Uterus (tissue), 4 donors: ENCODE results near the gene CEP112. TPM values are rescaled to one million over a fixed set of nuclear protein-coding genes. Genes with fewer than 3 reads are reported as not detected.

ENCODE experiments used
- DNase-seq, 2 donors: peaks; one replicate each; pipeline ENCODE4 v3.0.0-alpha.2; 2019 to 2020
- H3K27ac ChIP-seq, 2 donors: fragments of 200-600 bp; sonication (generic); 1 replicate in 1 of 2; 2 replicates in 1 of 2; pipeline ENCODE4 v1.5.1; 2016 to 2018
- H3K27me3 ChIP-seq, 2 donors: fragments of 200-600 bp; sonication (generic); one replicate each; pipeline ENCODE4 v1.5.1; 2018 to 2019; ENCODE audit warnings: control low read depth in 1 of 2
- H3K36me3 ChIP-seq, 2 donors: fragments of 200-600 bp; sonication (generic); one replicate each; pipeline ENCODE4 v1.5.1; 2019; ENCODE audit warnings: control low read depth in 1 of 2
- H3K4me1 ChIP-seq, 2 donors: fragments of 200-600 bp; sonication (generic); one replicate each; pipeline ENCODE4 v1.5.1; 2018 to 2019; ENCODE audit warnings: control low read depth in 1 of 2
- H3K4me3 ChIP-seq, 2 donors: fragments of 200-600 bp; sonication (generic); 1 replicate in 1 of 2; 2 replicates in 1 of 2; pipeline ENCODE4 v1.5.1; 2018 to 2019; ENCODE audit warnings: mild to moderate bottlenecking in 1 of 2
- H3K9me3 ChIP-seq, 2 donors: fragments of 200-600 bp; sonication (generic); one replicate each; pipeline ENCODE4 v1.5.1; 2019; ENCODE audit warnings: control low read depth in 1 of 2
- CTCF ChIP-seq, 4 experiments: fragments of 200-600 bp in 2 of 4; fragments of 450-650 bp in 2 of 4; sonication (generic) in 2 of 4; IDR thresholded peaks; one replicate each; pipeline ENCODE4 v1.5.1; 2016 to 2019; ENCODE audit warnings: antibody characterized with exemption in 4 of 4, mild to moderate bottlenecking in 2 of 4, moderate library complexity in 1 of 4
- POLR2A ChIP-seq, 2 donors: fragments of 450-650 bp; IDR thresholded peaks; one replicate each; pipeline ENCODE4 v1.6.1; 2016; ENCODE audit warnings: antibody characterized with exemption in 2 of 2, mild to moderate bottlenecking in 1 of 2, moderate library complexity in 1 of 2
- intact Hi-C: fragments of 100-400 bp; cut with DNase I; formaldehyde crosslinking; loops from one replicate; pipeline ENCODE4 v1.15.1; 2023; ENCODE audit warnings: low total_unique reads
- total RNA-seq, 4 donors: library from RNA; depleted of rRNA in 3 of 4; stranded (reverse); fragments of >200 nt in 3 of 4; gene quantifications; one replicate each; pipeline versions ENCODE4 v1.1.0 to v1.2.4, GENCODE V29; 2014 to 2023
- donor health status: DM: yes; HTN: yes; CAD: no.

Gene CEP112
- total RNA-seq, 4 donors from 2014 or later = 36.6 to 96.5 (median 52.4) TPM

- TF ChIP-seq CTCF (IDR thresholded peaks at IDR 0.05) = no peak
- no peak for TF ChIP-seq POLR2A (IDR thresholded peaks at IDR 0.05)
- DNase-seq = no peak
- Histone ChIP-seq H3K27me3 (no peaks in the 10 kb centered on the region), H3K4me3 (no peak overlapping the region), H3K9me3 (no peaks in the 10 kb centered on the region), H3K36me3 (no peaks in the 10 kb centered on the region), H3K27ac (no peak overlapping the region), H3K4me1 (no peaks in the 10 kb centered on the region)
- intact Hi-C loops = no loop called here
These were observed 228.8 kb downstream of the CEP112 start for GRCh38 chr17:65963179-65963578.

- no peak for DNase-seq
- Histone ChIP-seq H3K9me3 (no peaks in the 10 kb centered on the region), H3K27me3 (no peaks in the 10 kb centered on the region), H3K4me1 (no peaks in the 10 kb centered on the region), H3K27ac (no peak overlapping the region), H3K36me3 (no peaks in the 10 kb centered on the region), H3K4me3 (no peak overlapping the region)
- intact Hi-C loops = no loop called here
- TF ChIP-seq CTCF (IDR thresholded peaks at IDR 0.05) = no peak
These were observed 232.3 kb downstream of the CEP112 start for GRCh38 chr17:65959630-65960029.

GRCh38 chr17:65956814-65957213, 235.1 kb downstream of the CEP112 start:
- DNase-seq = no peak
- no peak overlapping the region for H3K4me3 ChIP-seq
- intact Hi-C loops = no loop called here
- H3K36me3 ChIP-seq = no peaks in the 10 kb centered on the region
- no peaks in the 10 kb centered on the region for H3K27me3 ChIP-seq
- no peak overlapping the region for H3K27ac ChIP-seq
- H3K9me3 ChIP-seq = no peaks in the 10 kb centered on the region
- TF ChIP-seq POLR2A (IDR thresholded peaks at IDR 0.05) (no peak), CTCF (IDR thresholded peaks at IDR 0.05) (no peak)
- no peaks in the 10 kb centered on the region for H3K4me1 ChIP-seq

GRCh38 chr17:65954148-65954449, 237.8 kb downstream of the CEP112 start:
- H3K27me3 ChIP-seq = no peaks in the 10 kb centered on the region
- no peaks in the 10 kb centered on the region for H3K36me3 ChIP-seq
- no peak for TF ChIP-seq CTCF (IDR thresholded peaks at IDR 0.05)
- TF ChIP-seq POLR2A (IDR thresholded peaks at IDR 0.05) = no peak
- DNase-seq = no peak
- H3K9me3 ChIP-seq = no peaks in the 10 kb centered on the region
- no peak overlapping the region for H3K4me3 ChIP-seq
- H3K27ac ChIP-seq = no peak overlapping the region
- intact Hi-C loops = no loop called here
- no peaks in the 10 kb centered on the region for H3K4me1 ChIP-seq

GRCh38 chr17:65953316-65954147, 238.4 kb downstream of the CEP112 start:
- Histone ChIP-seq H3K9me3 (no peaks in the 10 kb centered on the region), H3K27ac (no peak overlapping the region), H3K4me1 (no peaks in the 10 kb centered on the region), H3K36me3 (no peaks in the 10 kb centered on the region), H3K27me3 (no peaks in the 10 kb centered on the region), H3K4me3 (no peak overlapping the region)
- intact Hi-C loops = no loop called here
- TF ChIP-seq CTCF (IDR thresholded peaks at IDR 0.05) (no peak), POLR2A (IDR thresholded peaks at IDR 0.05) (no peak)
- no peak for DNase-seq
